ENCODE data around the gene TGM6.
"Not testable (repeated sequence)": the region's sequence is repeated elsewhere in the genome, so short reads cannot be mapped to it uniquely, and the experiment has no call there.

Gene TGM6

DNA sequence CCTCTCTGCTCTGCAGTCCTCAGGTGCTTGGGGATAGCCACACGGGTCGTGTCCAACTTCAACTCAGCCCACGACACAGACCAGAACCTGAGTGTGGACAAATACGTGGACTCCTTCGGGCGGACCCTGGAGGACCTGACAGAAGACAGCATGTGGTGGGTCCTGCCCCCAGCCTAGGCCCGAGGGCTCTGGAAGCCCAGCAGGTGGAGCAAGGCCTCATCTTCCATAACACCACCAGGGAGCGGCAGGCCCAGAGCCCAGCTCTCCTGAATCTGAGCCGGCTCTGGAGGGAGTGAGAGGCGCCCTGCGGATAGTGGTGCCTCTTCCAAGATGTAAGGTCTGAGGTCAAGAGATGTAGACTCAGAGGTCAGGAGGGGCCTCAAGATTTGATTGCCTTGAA, 19.6 kb downstream of the TGM6 start:
- DNase-seq, result no peak

DNA sequence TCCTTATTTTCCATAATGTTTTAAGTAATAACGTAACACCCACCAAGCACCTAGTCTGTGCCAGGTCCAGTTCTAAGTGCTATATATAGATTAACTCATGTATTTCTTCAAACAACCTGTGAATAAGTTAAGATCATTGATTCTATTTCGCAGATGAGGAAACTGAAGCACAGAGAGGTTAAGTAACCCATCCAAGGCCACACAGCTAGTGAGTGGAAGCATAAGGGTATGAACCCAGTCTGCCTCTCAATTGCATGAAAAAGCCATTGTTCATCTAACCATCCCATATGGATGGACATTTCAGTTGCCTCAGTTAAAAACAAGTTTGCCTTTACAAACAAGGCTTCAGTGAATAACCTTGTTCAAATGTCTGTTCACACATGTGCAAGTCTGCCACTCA, 20.8 kb downstream of the TGM6 start:
- no peak for DNase-seq

DNA sequence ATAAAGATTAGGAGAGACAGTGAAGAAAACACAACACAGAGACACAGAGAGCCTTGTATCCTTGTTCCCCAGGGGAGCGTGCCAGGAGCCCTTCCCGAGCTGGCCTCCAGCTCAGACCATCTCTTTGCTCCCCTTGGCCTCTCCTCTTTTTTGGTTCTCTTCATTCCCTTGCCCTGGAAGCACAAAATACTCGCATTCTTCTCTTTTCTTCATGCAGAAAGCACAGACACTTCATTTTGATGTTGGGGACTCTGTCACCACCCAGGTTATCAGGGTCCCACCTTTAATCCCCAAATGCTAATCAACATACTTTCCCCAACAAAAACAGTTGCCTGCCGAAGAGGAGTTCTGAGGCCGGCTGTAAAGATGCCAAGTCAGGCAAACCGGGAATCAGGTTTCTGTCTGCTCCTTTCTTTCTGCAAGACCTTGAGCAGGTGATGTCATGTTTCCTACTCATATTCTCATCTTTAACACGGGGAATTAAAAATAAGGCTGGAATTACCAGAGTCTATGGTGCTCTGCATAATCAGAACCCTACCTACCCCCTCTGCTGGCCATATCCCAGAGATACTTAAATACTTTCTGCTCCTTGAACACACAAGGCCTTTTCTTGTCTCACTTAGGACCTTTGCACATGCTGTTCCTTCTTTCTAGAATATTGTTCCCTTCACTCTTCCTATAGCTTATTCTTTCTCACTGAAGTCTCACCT, 21.7 kb downstream of the TGM6 start:
- DNase-seq, result no peak

DNA sequence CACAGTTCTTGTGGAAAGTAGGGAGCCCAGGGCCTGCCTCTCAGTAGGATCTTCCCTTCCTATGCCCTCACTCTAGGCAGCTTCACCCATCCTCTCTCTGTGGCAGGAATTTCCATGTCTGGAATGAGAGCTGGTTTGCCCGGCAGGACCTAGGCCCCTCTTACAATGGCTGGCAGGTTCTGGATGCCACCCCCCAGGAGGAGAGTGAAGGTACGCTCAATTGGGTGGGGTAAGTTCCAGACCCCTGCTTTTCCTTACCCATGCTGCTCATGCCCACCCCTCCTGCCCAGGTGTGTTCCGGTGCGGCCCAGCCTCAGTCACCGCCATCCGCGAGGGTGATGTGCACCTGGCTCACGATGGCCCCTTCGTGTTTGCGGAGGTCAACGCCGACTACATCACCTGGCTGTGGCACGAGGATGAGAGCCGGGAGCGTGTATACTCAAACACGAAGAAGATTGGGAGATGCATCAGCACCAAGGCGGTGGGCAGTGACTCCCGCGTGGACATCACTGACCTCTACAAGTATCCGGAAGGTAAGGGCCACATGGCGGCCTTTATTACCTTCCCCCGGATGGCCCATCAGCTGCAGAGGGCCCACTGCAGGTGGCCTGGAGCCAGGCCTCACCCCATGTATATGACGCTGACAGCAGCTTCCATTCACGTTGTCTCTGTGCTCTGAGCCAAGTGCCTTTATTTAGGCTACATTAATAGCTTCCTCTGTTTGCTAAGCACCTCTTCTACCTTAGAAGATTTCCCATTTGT, 22.8 kb downstream of the TGM6 start:
- DNase-seq, result no peak

DNA sequence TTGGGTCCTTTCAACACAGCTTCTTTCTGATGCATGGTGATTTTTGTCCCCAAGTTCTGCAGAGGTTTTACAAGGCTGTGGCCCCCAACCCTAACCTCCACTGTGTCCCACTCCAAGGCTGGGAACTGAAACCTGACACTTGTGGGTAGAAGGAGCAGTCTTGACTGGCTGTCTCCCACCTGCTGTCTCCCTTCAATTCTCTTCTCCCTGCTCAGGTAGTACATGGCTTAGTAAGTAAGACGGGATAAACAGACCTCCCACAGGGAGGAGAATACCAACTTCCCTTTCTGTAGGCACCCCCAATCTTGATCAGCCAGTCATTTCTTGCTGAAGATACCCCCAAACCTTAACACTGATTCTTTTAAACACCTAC, 25.0 kb downstream of the TGM6 start:
- DNase-seq, result no peak

DNA sequence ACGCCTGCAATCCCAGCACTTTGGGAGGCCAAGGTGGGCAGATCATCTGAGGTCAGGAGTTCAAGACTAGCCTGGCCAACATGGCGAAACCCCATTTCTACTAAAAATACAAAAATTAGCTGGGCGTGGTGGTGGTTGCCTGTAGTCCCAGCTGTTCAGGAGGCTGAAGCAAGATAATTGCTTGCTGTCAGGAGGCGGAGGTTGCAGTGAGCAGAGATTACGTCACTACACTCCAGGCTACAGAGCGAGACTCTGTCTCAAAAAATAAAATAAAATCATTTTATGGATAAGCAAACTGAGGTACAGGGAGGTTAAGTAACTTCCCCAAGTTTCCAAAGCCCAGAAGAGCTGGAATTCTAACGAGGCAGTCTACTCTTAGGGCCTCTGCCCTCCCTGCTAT, 26.7 kb downstream of the TGM6 start:
- DNase-seq, result not testable (repeated sequence)

DNA sequence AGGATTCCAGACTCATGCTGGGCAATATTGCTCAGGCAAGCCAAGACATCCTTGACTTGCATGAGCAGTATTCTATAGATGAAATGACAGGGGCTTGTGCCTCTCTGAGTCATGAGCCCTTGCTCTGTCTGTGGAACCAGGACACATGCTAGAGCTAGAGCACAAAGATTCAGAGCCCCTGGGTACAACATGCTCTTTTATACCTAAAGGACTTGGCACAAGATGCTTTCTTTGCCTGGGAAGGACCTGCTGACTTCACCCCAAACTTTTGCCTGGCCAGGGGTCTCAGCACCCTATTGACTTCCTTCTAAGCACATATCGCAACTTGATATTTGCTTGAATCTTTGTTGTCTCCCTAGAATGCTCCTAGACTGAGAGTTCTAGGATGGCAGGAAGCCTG, 27.4 kb downstream of the TGM6 start:
- no peak for DNase-seq

DNA sequence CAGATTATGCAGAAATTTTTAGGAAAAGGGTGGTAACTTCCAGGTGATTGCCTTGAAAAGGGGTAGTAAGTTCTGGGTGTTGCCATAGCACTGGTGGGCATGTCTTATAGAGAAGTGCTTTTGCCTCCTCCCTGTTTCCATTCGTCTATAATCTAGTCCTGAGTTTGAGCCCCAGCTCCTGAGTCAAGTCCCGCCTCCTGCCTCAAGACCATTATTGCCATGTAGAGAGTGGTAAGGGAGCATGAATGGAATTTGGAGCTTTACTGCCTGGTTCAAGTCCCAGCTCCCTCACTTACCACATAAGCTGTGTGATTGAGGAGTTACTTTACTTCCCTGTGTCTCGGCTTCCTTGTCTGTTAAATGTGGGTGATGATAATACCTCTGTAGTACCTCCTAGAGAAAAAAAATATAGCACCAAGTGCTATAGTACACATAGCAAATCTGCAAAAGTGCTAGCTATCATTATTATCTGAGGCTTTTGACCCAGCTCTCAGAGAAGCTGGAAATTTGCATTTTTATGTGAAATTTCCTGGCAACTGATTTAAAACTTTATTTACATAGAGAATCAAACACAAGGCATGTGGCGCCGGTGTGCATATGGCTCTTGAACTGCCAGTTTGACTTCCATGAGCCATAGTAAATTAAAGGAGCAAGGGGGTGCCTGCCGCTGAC, 36.0 kb downstream of the TGM6 start:
- DNase-seq, result no peak

DNA sequence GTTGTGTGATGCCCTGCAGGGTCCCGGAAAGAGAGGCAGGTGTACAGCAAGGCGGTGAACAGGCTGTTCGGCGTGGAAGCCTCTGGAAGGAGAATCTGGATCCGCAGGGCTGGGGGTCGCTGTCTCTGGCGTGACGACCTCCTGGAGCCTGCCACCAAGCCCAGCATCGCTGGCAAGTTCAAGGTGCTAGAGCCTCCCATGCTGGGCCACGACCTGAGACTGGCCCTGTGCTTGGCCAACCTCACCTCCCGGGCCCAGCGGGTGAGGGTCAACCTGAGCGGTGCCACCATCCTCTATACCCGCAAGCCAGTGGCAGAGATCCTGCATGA, 36.5 kb downstream of the TGM6 start:
- no peak for DNase-seq

DNA sequence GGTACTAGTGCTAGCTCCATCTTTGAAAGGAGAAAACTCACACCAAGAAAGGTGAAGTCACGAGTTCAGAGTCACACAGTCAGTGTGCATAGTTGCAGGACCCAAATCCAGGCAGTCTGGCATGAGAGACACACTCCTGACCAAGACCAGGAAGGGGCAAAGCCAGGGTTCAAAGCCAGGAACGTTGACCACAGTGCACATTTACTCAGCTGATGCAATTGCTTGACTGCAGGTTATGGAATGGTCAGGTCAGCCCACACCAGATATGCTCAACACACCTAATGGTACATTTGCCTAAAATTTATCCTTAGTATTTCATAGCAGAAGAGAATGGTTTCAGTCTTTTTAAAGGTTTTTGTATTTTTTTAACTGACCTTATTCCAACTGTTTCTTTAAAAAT, 37.7 kb downstream of the TGM6 start:
- no peak for DNase-seq

DNA sequence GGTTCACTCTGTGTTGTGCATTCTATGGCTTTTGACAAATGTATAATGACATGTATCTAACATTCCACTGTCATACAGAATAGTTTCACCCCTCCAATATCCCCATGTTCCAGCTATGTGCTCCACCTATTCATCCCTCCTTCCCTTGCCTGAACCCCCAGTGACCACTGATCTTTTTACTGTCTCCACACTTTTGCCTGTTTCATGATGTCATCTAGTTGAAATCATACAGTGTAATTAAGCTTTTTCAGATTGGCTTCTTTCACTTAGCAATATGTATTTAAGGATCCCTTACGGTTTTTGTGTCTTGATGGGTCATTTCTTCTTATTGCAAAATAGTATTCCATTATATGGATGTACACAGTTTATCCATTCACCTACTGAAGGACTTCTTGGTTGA, 39.8 kb downstream of the TGM6 start:
- no peak for DNase-seq

DNA sequence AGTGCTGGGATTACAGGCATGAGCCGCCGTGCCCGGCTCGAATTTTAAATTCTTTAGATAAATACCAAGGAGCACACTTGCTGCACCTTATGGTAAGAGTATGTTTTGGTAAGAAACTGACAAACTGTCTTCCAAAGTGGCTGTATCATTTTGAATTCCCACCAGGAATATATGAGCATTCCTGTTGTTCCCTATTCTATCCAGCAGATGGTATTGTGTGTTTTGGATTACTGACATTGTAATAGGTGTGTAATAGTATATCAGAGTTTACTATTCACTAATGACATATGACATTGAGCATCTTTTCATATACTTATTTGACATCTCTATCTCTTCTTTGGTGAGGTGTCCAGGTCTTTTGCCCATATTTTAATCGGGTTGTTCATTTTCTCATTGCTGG, 40.5 kb downstream of the TGM6 start:
- no peak for DNase-seq

DNA sequence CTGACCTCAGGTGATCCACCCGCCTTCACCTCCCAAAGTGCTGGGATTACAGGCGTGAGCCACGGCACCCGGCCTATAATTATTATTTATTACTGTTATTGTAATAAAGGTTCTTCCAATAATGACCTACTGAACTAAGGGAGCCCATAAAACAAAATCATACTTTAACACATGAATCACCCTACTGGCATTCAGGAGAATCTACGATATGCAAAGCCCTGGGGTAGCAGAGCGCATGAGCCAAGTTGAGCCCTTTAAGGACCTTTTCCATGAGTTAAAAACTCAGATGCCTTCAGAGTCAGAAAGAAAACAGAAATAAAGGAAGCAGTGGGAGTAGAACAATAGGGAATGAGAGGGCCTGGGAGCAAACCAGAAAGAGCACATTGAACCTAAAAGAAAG, 48.4 kb downstream of the TGM6 start:
- no peak for DNase-seq

DNA sequence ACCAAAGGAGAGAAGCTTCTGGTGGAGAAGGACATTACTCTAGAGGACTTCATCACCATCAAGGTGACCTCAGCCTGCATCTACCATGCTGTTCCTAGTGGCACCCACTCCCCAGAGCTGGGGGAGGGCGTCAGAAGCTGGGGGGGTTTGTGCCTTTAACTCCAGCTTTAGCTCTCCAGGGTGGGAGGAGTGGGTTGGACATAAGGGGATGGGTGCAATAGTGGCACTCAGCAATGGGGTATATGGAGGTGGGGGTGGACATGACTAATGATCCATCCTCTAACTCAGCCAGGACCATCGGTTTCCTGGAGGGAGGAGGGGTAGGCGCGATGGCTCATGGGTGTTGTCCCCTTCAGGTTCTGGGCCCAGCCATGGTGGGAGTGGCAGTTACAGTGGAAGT, 49.8 kb downstream of the TGM6 start:
- no peak for DNase-seq

DNA sequence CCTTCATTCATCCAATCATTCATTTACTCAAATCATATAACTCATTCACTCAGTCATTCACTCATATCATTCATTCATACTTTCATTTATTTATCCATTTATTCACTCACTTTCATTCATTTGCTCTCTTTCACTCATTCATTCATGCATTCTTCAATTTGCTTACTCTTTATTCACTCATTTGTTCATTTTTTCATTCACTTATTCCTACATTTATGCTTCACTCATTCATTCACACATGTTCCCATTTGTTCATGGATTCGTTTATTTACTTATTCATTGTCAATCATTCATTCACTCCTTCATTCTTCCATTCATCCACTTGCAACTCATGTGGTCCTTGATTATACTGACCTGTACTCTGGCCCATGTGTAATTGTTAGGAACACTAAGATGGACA, 50.5 kb downstream of the TGM6 start:
- DNase-seq, result no peak

DNA sequence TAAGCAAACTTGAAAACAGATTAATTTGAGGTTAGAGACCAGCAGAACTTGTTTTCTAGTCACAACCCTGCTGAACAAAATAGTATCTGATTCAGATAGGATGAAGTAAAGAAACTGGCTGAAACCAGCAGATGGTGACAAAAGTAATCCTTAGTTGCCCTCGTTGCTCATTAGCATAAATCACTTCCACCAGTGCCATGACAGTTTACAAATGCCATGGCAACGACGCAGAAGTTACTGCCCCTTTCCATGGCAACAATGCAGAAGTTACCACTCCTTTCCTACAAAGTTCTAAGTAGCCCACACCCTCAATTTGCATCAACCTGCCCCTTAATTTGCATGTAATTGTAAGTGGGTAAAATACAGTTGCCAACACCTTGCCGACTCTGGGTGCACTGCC, 66.1 kb downstream of the TGM6 start:
- DNase-seq, result no peak

DNA sequence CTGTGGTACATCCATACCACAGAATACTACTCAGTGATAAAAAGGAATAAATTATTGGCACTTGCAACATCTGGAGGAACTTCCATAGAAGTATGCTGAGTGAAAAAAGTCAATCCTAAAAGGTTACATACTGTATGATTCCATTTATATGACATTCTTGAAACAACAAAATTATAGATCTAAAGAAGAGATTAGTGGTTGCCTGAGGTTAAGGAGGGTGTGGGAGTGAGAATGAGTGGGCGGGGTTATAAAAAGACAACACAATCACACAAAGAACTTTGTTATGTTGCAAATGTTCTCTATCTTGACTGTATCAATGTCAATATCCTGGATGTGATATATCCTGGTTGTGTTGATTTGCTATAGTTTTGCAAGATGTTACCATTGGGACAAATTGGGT, 68.7 kb downstream of the TGM6 start:
- no peak for DNase-seq

DNA sequence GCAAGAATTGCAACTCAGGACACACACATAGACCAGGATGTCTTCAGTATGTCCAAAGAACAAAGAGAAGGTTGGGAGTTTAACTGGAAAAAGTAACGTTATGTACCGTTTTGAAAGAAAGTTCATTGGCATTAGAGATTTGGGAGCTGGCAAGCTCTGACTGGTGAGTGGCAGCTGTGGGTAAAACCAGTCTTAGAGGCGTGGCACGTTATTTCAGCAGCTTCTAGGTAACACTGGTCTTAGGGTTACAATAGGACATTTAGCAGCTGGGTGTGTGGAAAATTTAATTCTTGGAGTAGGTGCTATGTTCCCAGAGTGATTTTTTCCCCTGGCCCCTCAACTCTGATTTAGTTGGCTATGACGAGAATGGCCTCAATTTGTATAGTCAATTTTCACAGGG, 70.7 kb downstream of the TGM6 start:
- DNase-seq, result no peak

DNA sequence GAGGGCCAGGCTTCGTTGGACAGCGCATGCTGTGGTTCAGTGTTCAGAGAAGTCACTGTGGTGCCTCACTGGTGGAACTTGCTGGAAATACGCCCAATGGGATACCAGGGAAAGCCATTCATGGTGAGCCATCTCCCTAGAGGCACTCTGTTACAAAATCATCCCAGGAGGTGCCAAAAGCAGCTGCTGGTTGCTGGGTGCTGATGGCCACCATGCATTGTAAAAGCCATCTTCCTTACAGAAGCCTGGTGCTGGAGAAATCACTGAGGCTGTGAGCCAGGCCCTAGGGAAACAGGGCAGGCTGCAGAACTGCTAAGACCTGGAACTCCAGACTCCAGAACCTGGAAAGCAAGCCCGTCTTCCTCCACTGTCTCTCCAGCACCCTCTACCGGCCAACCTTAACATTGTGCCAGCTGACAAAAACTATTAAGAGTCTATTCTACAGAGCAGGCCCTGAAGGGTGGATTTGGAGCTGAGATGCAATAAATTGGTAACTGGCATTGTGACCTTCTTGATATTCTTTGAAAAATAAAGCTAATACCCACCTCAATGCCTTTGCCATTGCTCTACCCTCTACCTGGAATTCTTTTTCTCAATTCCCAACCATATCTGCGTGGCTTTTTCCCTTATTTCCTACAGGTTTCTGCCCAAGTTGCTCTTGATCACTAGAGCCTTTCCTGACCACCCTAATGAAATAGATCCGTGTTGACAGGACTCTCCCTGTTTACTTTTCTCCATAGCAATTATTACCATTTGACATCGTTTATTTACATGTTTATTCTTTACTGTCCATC, 71.4 kb downstream of the TGM6 start:
- DNase-seq, result peak; percentile 52 to 72

DNA sequence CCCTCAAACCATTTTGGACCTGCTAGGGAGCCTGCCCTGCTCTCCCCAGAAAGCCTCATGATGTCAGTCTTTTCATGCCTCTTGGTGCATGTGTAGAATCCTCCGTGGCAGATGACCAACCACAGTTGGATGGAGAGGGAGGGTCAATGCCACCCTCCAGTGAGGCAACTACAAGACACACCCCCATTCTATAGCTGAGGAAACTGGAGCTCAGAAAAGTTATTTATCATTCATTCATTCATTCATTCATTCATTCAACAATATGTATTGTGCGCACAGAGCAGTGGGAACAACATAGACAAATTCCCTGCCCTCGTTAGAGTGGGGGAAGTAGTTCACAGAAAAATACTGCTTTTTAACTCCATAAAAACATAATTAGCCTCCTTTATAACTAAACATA, 73.1 kb downstream of the TGM6 start:
- DNase-seq, result no peak

DNA sequence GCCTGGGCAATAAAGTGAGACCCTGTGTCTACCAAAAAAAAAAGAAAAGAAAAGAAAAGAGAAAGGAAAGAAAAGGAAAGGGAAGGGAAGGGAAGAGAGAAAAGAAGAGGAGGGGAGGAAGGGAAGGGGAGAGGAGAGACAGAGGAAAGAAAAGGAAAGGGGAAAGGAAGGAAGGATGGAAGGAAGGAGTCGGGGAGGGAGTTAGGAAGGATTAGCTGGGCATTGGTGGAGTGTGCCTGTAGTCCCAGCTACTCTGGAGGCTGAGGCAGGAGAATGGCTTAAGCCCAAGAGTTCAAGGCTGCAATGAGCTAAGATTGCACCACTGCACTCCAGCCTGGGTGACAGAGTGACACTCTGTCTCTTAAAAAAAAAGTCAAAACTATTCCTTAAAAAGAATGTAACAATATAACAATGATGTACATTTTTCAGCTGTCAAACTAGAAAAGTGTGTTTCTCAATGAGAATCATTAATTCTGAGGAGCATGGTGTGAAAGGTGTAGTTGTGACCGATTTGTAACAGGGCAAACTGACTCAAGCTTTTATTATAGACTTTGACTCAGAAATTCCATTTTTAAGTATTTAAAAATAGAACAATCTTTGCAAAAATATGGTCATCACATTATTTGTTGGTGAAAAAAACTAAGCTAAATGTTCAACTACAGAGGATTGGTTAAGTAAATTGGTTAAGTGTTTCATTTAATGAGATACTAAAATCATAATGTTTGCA, 75.2 kb downstream of the TGM6 start:
- no peak for DNase-seq

DNA sequence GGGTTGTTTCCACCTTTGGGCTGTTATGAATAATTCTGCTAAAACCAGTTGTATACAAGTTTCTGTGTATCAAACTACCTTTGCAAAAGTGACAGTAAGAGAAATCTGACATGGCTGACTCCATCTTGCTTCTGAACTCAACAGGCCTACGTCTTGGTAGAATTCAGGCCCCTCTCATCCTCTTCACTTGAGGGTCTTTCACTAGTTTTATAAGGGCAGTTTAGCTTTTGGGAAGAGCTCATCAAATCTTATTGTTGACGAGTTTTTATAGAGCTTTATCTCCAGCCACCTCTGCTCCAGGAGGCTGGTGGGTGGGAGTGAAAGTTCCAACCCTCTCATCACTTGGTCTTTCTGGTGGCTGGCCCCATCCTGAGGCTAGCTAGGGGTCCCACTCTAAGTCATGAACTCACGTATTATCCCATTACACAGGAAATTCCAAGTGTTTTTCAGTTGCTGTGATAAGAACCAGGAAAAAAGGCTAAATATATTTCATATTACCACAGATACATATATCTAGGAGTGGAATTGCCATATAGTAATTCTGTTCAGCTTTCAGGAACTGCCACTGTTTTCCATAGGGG, 78.3 kb downstream of the TGM6 start:
- DNase-seq, result no peak

Measured in activated CD4-positive, alpha-beta T cell treated with anti-CD3 and anti-CD28 coated beads for 4 hours (primary cell).